Measurements from ENCODE around the gene SVOP. TPM values are rescaled to one million over a fixed set of nuclear protein-coding genes. Genes with fewer than 3 reads are reported as not detected.

SVOP gene
- total and polyA plus RNA-seq, 2 of the 4 experiments (the other 2 are of a cell fraction) = not detected

GRCh38 chr12:108922918-108923317 lies 98.0 kb downstream of the SVOP start:
- Histone ChIP-seq H4K5ac (ENCODE audit: low read depth, low read length) (no peak overlapping the region), H3K9me1 (ENCODE audit: insufficient read depth, low read length) (no peaks in the 10 kb centered on the region), H3K27ac (ENCODE audit: insufficient read depth, low read length) (no peak overlapping the region), H3K4me1 (ENCODE audit: control insufficient read depth, insufficient read depth, low read length) (no peaks in the 10 kb centered on the region), H3K23ac (ENCODE audit: low read depth, low read length) (no peak overlapping the region), H3K14ac (replicated peaks; ENCODE audit: low read depth, low read length) (no peak overlapping the region), H3K4me3 (ENCODE audit: insufficient read depth, low read depth, low read length) (no peak overlapping the region), H2AK9ac (replicated peaks; ENCODE audit: low read depth, low read length, poor library complexity) (no peak overlapping the region), H4K91ac (ENCODE audit: insufficient read depth, low read depth, low read length) (no peak overlapping the region), H3K27me3 (ENCODE audit: control insufficient read depth, insufficient read depth, low read length) (peaks cover 9% of the 10 kb centered on the region), H3K9ac (ENCODE audit: low read depth, low read length) (no peak overlapping the region), H2BK15ac (ENCODE audit: low read depth, low read length) (no peak overlapping the region), H3K79me1 (ENCODE audit: low read depth in 1 of 2, low read length in 2 of 2) (no peaks in the 10 kb centered on the region), H3K36me3 (ENCODE audit: control insufficient read depth, insufficient read depth, low read length) (no peaks in the 10 kb centered on the region), H2AFZ (replicated peaks; ENCODE audit: low read length, poor library complexity) (no peak overlapping the region), H2BK120ac (ENCODE audit: low read depth, low read length) (no peak overlapping the region), H3K4me2 (ENCODE audit: low read depth, low read length) (no peak overlapping the region), H3K56ac (ENCODE audit: extremely low read depth, insufficient read depth, low read length) (no peak overlapping the region), H3K18ac (ENCODE audit: low read depth, low read length) (no peak overlapping the region), H3K9me3 (ENCODE audit: control insufficient read depth, insufficient read depth, low read length) (peaks cover 8% of the 10 kb centered on the region; the same call in 1 of the 2 replicates), H4K20me1 (ENCODE audit: insufficient read depth, low read length) (no peaks in the 10 kb centered on the region), H2BK20ac (ENCODE audit: low read depth, low read length) (no peak overlapping the region), H2AK5ac (ENCODE audit: low read depth, low read length) (no peak overlapping the region), H2BK5ac (ENCODE audit: low read depth, low read length, poor library complexity, severe bottlenecking) (no peak overlapping the region), H4K8ac (ENCODE audit: low read depth in 2 of 2, low read length in 2 of 2) (no peak overlapping the region), H3K4ac (ENCODE audit: low read depth, low read length) (no peak overlapping the region)
- ATAC-seq (ENCODE audit: low read depth) = no peak
- intact Hi-C loops (cut with micrococcal nuclease) (no loop called here), dilution Hi-C loops (cut with HindIII; ENCODE audit: low sequenced_read_pairs, unreplicated experiment) (no loop called here), in situ Hi-C loops (cut with MboI; ENCODE audit: low sequenced_read_pairs) (no loop called here)
- TF ChIP-seq MXI1 (IDR thresholded peaks at IDR 0.05; ENCODE audit: borderline replicate concordance, low read depth, low read length) (no peak), CHD1 (IDR thresholded peaks at IDR 0.05; ENCODE audit: low read depth, low read length) (no peak), FOS (IDR thresholded peaks at IDR 0.05; ENCODE audit: low read depth, low read length) (no peak), RCOR1 (IDR thresholded peaks at IDR 0.05; ENCODE audit: insufficient replicate concordance, low read length) (no peak), CEBPB (IDR thresholded peaks at IDR 0.05; ENCODE audit: low read depth, low read length) (no peak), USF2 (IDR thresholded peaks at IDR 0.05; ENCODE audit: low read depth, low read length) (no peak)
- no CpG with 5 or more reads among the region's 3 CpGs for WGBS, 2 experiments (ENCODE audit: extremely low coverage in 2 of 2, insufficient read length in 1 of 2)
- ChIA-PET POLR2A (ENCODE audit: unreplicated experiment) (no interaction called here), CTCF (no interaction called here)
- DNase-seq = no peak
- no TSS peak for BruUV-seq (replicated peaks)
